Astrocyte of the spinal cord (primary cell): Measurements from ENCODE around the gene SH3BP5L.
"Not testable (repeated sequence)": the region's sequence is repeated elsewhere in the genome, so short reads cannot be mapped to it uniquely, and the experiment has no call there.

Experiments
- DNase-seq: peaks from one replicate; pipeline ENCODE4 v3.0.0; 2011; ENCODE audit warnings: low read depth, low spot score
- H3K4me3 ChIP-seq: 2 replicates; pipeline ENCODE4 v1.5.1; 2011; ENCODE audit warnings: low read depth, mild to moderate bottlenecking, low read length, moderate library complexity
- CTCF ChIP-seq: IDR thresholded peaks from 2 replicates; pipeline ENCODE4 v1.5.1; 2012; ENCODE audit warnings: low read depth, mild to moderate bottlenecking, low read length, inconsistent platforms
- in situ Hi-C: cut with HindIII; loops from 2 replicates; pipeline ENCODE4 v1.10.0; 2017; ENCODE audit warnings: low sequenced_read_pairs

The SH3BP5L gene

GRCh38 chr1:248831842-248832241, 6.1 kb upstream of the SH3BP5L start:
- no peak for TF ChIP-seq CTCF
- no peak overlapping the region for H3K4me3 ChIP-seq
- in situ Hi-C loops, result no loop called here
- no peak for DNase-seq

GRCh38 chr1:248830718-248831017, 5.0 kb upstream of the SH3BP5L start:
- in situ Hi-C loops, DNase-seq, H3K4me3 ChIP-seq: not testable (repeated sequence)

- in situ Hi-C loops, result no loop called here
- DNase-seq, result no peak
- no peak for TF ChIP-seq CTCF
- H3K4me3 ChIP-seq, result no peak overlapping the region
These were observed 3.1 kb upstream of the SH3BP5L start for GRCh38 chr1:248828845-248829244.

GRCh38 chr1:248825573-248825908, 174 bp downstream of the SH3BP5L start:
- TF ChIP-seq CTCF, result no peak
- H3K4me3 ChIP-seq, result peak overlapping the region; percentile 84
- no peak for DNase-seq
- in situ Hi-C loops, result no loop called here

- peak overlapping the region; percentile 84 for H3K4me3 ChIP-seq
- TF ChIP-seq CTCF, result no peak
- in situ Hi-C loops, result no loop called here
- no peak for DNase-seq
These were observed 579 bp downstream of the SH3BP5L start for GRCh38 chr1:248825136-248825535.

- H3K4me3 ChIP-seq, result peak overlapping the region; percentile 84
- DNase-seq, result no peak
- in situ Hi-C loops, result no loop called here
- no peak for TF ChIP-seq CTCF
These were observed 1.0 kb downstream of the SH3BP5L start for GRCh38 chr1:248824701-248825100.

- no peak for TF ChIP-seq CTCF
- no peak for DNase-seq
- H3K4me3 ChIP-seq, result no peak overlapping the region
- in situ Hi-C loops, result no loop called here
These were observed 1.4 kb downstream of the SH3BP5L start for GRCh38 chr1:248824301-248824700.
